Loucy (cell line): Measurements from ENCODE around the gene PHF21B.

Experiments
- H2AFZ ChIP-seq: fragments of 200-600 bp; sonication (generic); 2 replicates; pipeline ENCODE4 v1.6.0; 2016; ENCODE audit warnings: antibody characterized with exemption, mild to moderate bottlenecking, low read length, moderate library complexity
- H3F3A ChIP-seq: fragments of 200-600 bp; 2 replicates; pipeline ENCODE4 v1.6.0; 2016; ENCODE audit warnings: antibody characterized with exemption, low read depth, mild to moderate bottlenecking
- H3K27me3 ChIP-seq: fragments of 200-600 bp; sonication (generic); 2 replicates; pipeline ENCODE4 v1.6.1; 2014; ENCODE audit warnings: low read length, mild to moderate bottlenecking; ENCODE audit not compliant: insufficient read depth, poor library complexity, severe bottlenecking
- H3K36me3 ChIP-seq: fragments of 200-600 bp; sonication (generic); 2 replicates; pipeline ENCODE4 v1.6.1; 2016; ENCODE audit warnings: low read length; ENCODE audit not compliant: insufficient read depth
- H3K4me1 ChIP-seq: fragments of 200-600 bp; sonication (generic); 2 replicates; pipeline ENCODE4 v1.5.1; 2014; ENCODE audit warnings: low read length, mild to moderate bottlenecking; ENCODE audit not compliant: insufficient read depth, poor library complexity, severe bottlenecking
- H3K4me2 ChIP-seq: fragments of 200-600 bp; sonication (generic); 2 replicates; pipeline ENCODE4 v1.6.0; 2014; ENCODE audit warnings: antibody characterized with exemption, low read length, low read depth, mild to moderate bottlenecking; ENCODE audit not compliant: poor library complexity, severe bottlenecking
- H3K4me3 ChIP-seq: fragments of 200-600 bp; sonication (generic); 2 replicates; pipeline ENCODE4 v1.5.1; 2014; ENCODE audit warnings: low read length, mild to moderate bottlenecking, mixed read lengths; ENCODE audit not compliant: poor library complexity, severe bottlenecking
- H3K79me2 ChIP-seq: fragments of 200-600 bp; sonication (generic); 2 replicates; pipeline ENCODE4 v1.6.1; 2014; ENCODE audit warnings: low read length; ENCODE audit not compliant: insufficient read depth
- H3K9ac ChIP-seq: fragments of 200-600 bp; sonication (generic); 2 replicates; pipeline ENCODE4 v1.6.0; 2014; ENCODE audit warnings: mild to moderate bottlenecking, low read depth, low read length, moderate library complexity; ENCODE audit not compliant: poor library complexity, severe bottlenecking
- H3K9me2 ChIP-seq: fragments of 200-600 bp; sonication (generic); replicated peaks from 2 replicates; pipeline ENCODE4 v1.6.1; 2016; ENCODE audit warnings: low read depth, low read length, mixed read lengths
- H3K9me3 ChIP-seq: fragments of 200-600 bp; sonication (generic); 2 replicates; pipeline ENCODE4 v1.6.1; 2014; ENCODE audit warnings: mild to moderate bottlenecking, antibody characterized with exemption, low read length, low read depth; ENCODE audit not compliant: insufficient read depth
- H4K20me1 ChIP-seq: fragments of 200-600 bp; sonication (generic); 2 replicates; pipeline ENCODE4 v1.6.0; 2014; ENCODE audit warnings: antibody characterized with exemption, low read length, mild to moderate bottlenecking; ENCODE audit not compliant: insufficient read depth, poor library complexity, severe bottlenecking
- EZH2phosphoT487 ChIP-seq: fragments of 200-600 bp; IDR thresholded peaks from 2 replicates; pipeline ENCODE4 v1.6.1; 2018; ENCODE audit warnings: antibody characterized with exemption, mild to moderate bottlenecking, moderate library complexity, borderline replicate concordance
- TF ChIP-seq, protein P1 (sequence below): fragments of 200-600 bp; sonication (generic); conservative IDR thresholded peaks from 2 replicates; pipeline ENCODE4 v1.5.1; 2014; ENCODE audit warnings: mild to moderate bottlenecking, antibody characterized with exemption, low read length

The PHF21B gene

GRCh38 chr22:45023431-45023830 lies 13.6 kb upstream of the PHF21B start:
- H2AFZ ChIP-seq = no peak overlapping the region
- no peak overlapping the region for H3K9ac ChIP-seq
- H4K20me1 ChIP-seq = no peaks in the 10 kb centered on the region
- H3K4me2 ChIP-seq = no peak overlapping the region
- H3K9me2 ChIP-seq = no peaks in the 10 kb centered on the region
- H3K4me3 ChIP-seq = no peak overlapping the region
- no peaks in the 10 kb centered on the region for H3K27me3 ChIP-seq
- TF ChIP-seq EZH2phosphoT487 = no peak
- TF ChIP-seq, protein P1, sequence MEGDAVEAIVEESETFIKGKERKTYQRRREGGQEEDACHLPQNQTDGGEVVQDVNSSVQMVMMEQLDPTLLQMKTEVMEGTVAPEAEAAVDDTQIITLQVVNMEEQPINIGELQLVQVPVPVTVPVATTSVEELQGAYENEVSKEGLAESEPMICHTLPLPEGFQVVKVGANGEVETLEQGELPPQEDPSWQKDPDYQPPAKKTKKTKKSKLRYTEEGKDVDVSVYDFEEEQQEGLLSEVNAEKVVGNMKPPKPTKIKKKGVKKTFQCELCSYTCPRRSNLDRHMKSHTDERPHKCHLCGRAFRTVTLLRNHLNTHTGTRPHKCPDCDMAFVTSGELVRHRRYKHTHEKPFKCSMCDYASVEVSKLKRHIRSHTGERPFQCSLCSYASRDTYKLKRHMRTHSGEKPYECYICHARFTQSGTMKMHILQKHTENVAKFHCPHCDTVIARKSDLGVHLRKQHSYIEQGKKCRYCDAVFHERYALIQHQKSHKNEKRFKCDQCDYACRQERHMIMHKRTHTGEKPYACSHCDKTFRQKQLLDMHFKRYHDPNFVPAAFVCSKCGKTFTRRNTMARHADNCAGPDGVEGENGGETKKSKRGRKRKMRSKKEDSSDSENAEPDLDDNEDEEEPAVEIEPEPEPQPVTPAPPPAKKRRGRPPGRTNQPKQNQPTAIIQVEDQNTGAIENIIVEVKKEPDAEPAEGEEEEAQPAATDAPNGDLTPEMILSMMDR = no peak
- H3K36me3 ChIP-seq = no peaks in the 10 kb centered on the region
- H3F3A ChIP-seq = no peaks in the 10 kb centered on the region
- no peaks in the 10 kb centered on the region for H3K9me3 ChIP-seq
- no peaks in the 10 kb centered on the region for H3K4me1 ChIP-seq
- H3K79me2 ChIP-seq = no peaks in the 10 kb centered on the region

GRCh38 chr22:45019861-45020655 lies 10.3 kb upstream of the PHF21B start:
- Histone ChIP-seq H3K27me3 (no peaks in the 10 kb centered on the region), H3K36me3 (no peaks in the 10 kb centered on the region), H3K9me2 (no peaks in the 10 kb centered on the region), H3K4me2 (no peak overlapping the region), H3F3A (no peaks in the 10 kb centered on the region), H3K9me3 (no peaks in the 10 kb centered on the region), H3K4me1 (no peaks in the 10 kb centered on the region), H3K4me3 (no peak overlapping the region), H2AFZ (no peak overlapping the region), H3K79me2 (no peaks in the 10 kb centered on the region), H3K9ac (no peak overlapping the region), H4K20me1 (no peaks in the 10 kb centered on the region)
- TF ChIP-seq, protein P1 = no peak
- no peak for TF ChIP-seq EZH2phosphoT487

DNA sequence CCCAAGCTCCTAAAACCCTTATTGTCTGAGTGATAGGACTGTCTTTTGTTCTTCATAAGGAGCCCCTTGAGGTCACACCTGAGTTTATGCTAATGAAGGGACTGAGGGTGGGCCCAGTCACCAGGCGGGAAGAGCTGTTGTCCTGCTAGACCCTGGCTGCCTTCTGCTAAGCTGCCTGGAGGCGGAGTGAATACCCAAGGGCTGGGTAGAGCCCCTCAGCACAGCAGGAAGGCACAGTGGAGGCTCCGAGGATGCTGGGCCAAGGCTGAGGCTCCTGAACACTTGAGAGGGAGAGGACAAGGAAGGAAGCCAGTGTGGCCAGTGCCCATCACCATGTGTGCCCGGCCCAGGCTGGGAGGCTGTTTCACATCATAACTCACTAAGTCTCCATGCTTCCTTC lies 4.8 kb upstream of the PHF21B start:
- Histone ChIP-seq H3K27me3 (no peaks in the 10 kb centered on the region), H3K79me2 (no peaks in the 10 kb centered on the region), H3K4me3 (no peak overlapping the region), H3K9me3 (no peaks in the 10 kb centered on the region), H3F3A (no peaks in the 10 kb centered on the region), H3K9ac (no peak overlapping the region), H2AFZ (no peak overlapping the region), H4K20me1 (no peaks in the 10 kb centered on the region), H3K4me2 (no peak overlapping the region), H3K9me2 (no peaks in the 10 kb centered on the region), H3K36me3 (no peaks in the 10 kb centered on the region), H3K4me1 (no peaks in the 10 kb centered on the region)
- TF ChIP-seq, protein P1 = no peak
- no peak for TF ChIP-seq EZH2phosphoT487
